H1 (cell line): ENCODE data around the gene DSCAM. TPM values are rescaled to one million over a fixed set of nuclear protein-coding genes. Genes with fewer than 3 reads are reported as not detected.

ENCODE experiments used
- CTCF ChIA-PET: fragments of 300-600 bp; sonication (Branson Sonifier 250); formaldehyde crosslinking; loops from one replicate; lab custom pipeline; 2021; ENCODE audit not compliant: partially characterized antibody; lab: Charles Lee
- POLR2A ChIA-PET: fragments of 300-600 bp; sonication (Branson Sonifier 250); formaldehyde crosslinking; loops from one replicate; lab custom pipeline; 2021; ENCODE audit warnings: inconsistent platforms; ENCODE audit not compliant: partially characterized antibody; lab: Charles Lee
- DNase-seq, 2 experiments: peaks; one replicate each; pipeline versions ENCODE4 v3.0.0 to v3.0.0-alpha.2; 2010 to 2022; ENCODE audit warnings: low spot score in 2 of 2, low read depth in 1 of 2, mixed read lengths in 1 of 2
- FAIRE-seq: peaks from 2 replicates; lab custom pipeline; 2011; peaks lifted over from hg19 to GRCh38; lab: Jason Lieb, UNC
- H2AFZ ChIP-seq: 2 replicates; pipeline ENCODE4 v1.8.1; 2012; ENCODE audit warnings: low read length, inconsistent platforms
- H2AK5ac ChIP-seq: 2 replicates; pipeline ENCODE4 v1.6.1; 2013; ENCODE audit warnings: low read depth, low read length
- H2BK120ac ChIP-seq: replicated peaks from 2 replicates; pipeline ENCODE3; 2013; ENCODE audit warnings: low read depth, low read length, inconsistent platforms
- H2BK12ac ChIP-seq: 2 replicates; pipeline ENCODE4 v1.6.1; 2013; ENCODE audit warnings: low read depth, low read length
- H2BK15ac ChIP-seq: 2 replicates; pipeline ENCODE4 v1.6.1; 2013; ENCODE audit warnings: low read length
- H2BK20ac ChIP-seq: 2 replicates; pipeline ENCODE4 v1.6.1; 2013; ENCODE audit warnings: low read length
- H2BK5ac ChIP-seq: 2 replicates; pipeline ENCODE4 v1.6.1; 2013; ENCODE audit warnings: low read depth, low read length
- H3K14ac ChIP-seq: 2 replicates; pipeline ENCODE4 v1.6.1; 2013; ENCODE audit warnings: inconsistent platforms; ENCODE audit not compliant: insufficient read length
- H3K18ac ChIP-seq: 2 replicates; pipeline ENCODE4 v1.6.1; 2013; ENCODE audit warnings: low read length; ENCODE audit errors: extremely low read depth
- H3K23ac ChIP-seq: 2 replicates; pipeline ENCODE4 v1.6.1; 2013; ENCODE audit warnings: inconsistent platforms; ENCODE audit not compliant: insufficient read length
- H3K23me2 ChIP-seq: 2 replicates; pipeline ENCODE4 v1.6.1; 2013; ENCODE audit warnings: low read depth, low read length
- H3K27ac ChIP-seq: 2 replicates; pipeline ENCODE4 v1.6.1; 2011; ENCODE audit warnings: low read depth, low read length, inconsistent platforms
- H3K27me3 ChIP-seq, 4 experiments: replicated peaks in 1 of 4; 1 replicate in 1 of 4; 2 replicates in 3 of 4; pipeline versions ENCODE4 v1.6.1 to v1.8.1; 2011 to 2013; ENCODE audit warnings: low read length in 3 of 4, mild to moderate bottlenecking in 3 of 4, inconsistent platforms in 2 of 4, mixed read lengths in 2 of 4, moderate library complexity in 1 of 4; ENCODE audit not compliant: control insufficient read depth in 3 of 4, insufficient read depth in 3 of 4; ENCODE audit errors: extremely low read depth in 1 of 4
- H3K36me3 ChIP-seq, 4 experiments: 2 replicates each; pipeline versions ENCODE4 v1.6.1 to v1.8.1; 2011 to 2013; ENCODE audit warnings: mild to moderate bottlenecking in 4 of 4, low read length in 3 of 4, moderate library complexity in 2 of 4, control low read depth in 1 of 4, inconsistent platforms in 1 of 4; ENCODE audit not compliant: insufficient read depth in 4 of 4, control insufficient read depth in 2 of 4
- H3K4ac ChIP-seq: replicated peaks from 2 replicates; pipeline ENCODE3; 2013; ENCODE audit warnings: low read length, low read depth, mixed read lengths, inconsistent platforms; ENCODE audit not compliant: insufficient read length
- H3K4me1 ChIP-seq, 4 experiments: replicated peaks in 1 of 4; 1 replicate in 1 of 4; 2 replicates in 3 of 4; pipeline versions ENCODE4 v1.6.1 to v1.8.1; 2011 to 2013; ENCODE audit warnings: low read length in 3 of 4, inconsistent platforms in 2 of 4, mixed read lengths in 1 of 4; ENCODE audit not compliant: insufficient read depth in 4 of 4, control insufficient read depth in 3 of 4
- H3K4me2 ChIP-seq, 2 experiments: 2 replicates each; pipeline versions ENCODE4 v1.6.1 to v1.8.1; 2011 to 2013; ENCODE audit warnings: low read depth in 2 of 2, low read length in 2 of 2, control low read depth in 1 of 2, inconsistent platforms in 1 of 2, mild to moderate bottlenecking in 1 of 2; ENCODE audit not compliant: insufficient read depth in 1 of 2
- H3K4me3 ChIP-seq, 4 experiments: fragments of 200-600, 300-600 bp in 1 of 4; sonication (generic), shearing (Covaris generic), sonication (Bioruptor Twin) in 1 of 4; 2 replicates each; pipeline versions ENCODE4 v1.5.1 to v1.8.1; 2011 to 2016; ENCODE audit warnings: low read length in 4 of 4, low read depth in 3 of 4, control low read depth in 2 of 4, inconsistent platforms in 2 of 4, mild to moderate bottlenecking in 2 of 4, mixed read lengths in 1 of 4, moderate library complexity in 1 of 4; ENCODE audit not compliant: insufficient read depth in 2 of 4; ENCODE audit errors: extremely low read depth in 1 of 4
- H3K56ac ChIP-seq: replicated peaks from 2 replicates; pipeline ENCODE3; 2013; ENCODE audit warnings: low read depth, mild to moderate bottlenecking, mixed read lengths, low read length, inconsistent platforms; ENCODE audit not compliant: insufficient read length
- H3K79me1 ChIP-seq: 2 replicates; pipeline ENCODE4 v1.6.1; 2013; ENCODE audit warnings: low read depth, low read length, control low read depth
- H3K79me2 ChIP-seq, 2 experiments: 2 replicates each; pipeline versions ENCODE4 v1.6.1 to v1.8.1; 2012 to 2013; ENCODE audit warnings: low read length in 2 of 2, mild to moderate bottlenecking in 2 of 2, inconsistent platforms in 1 of 2; ENCODE audit not compliant: insufficient read depth in 2 of 2, control insufficient read depth in 1 of 2
- H3K9ac ChIP-seq, 4 experiments: replicated peaks in 1 of 4; 1 replicate in 1 of 4; 2 replicates in 3 of 4; pipeline versions ENCODE4 v1.6.1 to v1.8.1; 2011 to 2013; ENCODE audit warnings: low read depth in 3 of 4, low read length in 3 of 4, control low read depth in 2 of 4, mild to moderate bottlenecking in 2 of 4, moderate library complexity in 2 of 4, inconsistent platforms in 1 of 4; ENCODE audit errors: extremely low read depth in 1 of 4
- H3K9me3 ChIP-seq, 2 experiments: 2 replicates each; pipeline versions ENCODE4 v1.6.1 to v1.8.1; 2012 to 2013; ENCODE audit warnings: mild to moderate bottlenecking in 2 of 2, moderate library complexity in 2 of 2, control low read depth in 1 of 2, inconsistent platforms in 1 of 2, low read depth in 1 of 2, low read length in 1 of 2, mixed read lengths in 1 of 2; ENCODE audit not compliant: insufficient read depth in 2 of 2
- H4K20me1 ChIP-seq, 2 experiments: replicated peaks in 1 of 2; 2 replicates each; pipeline versions ENCODE3 to v1.8.1; 2011 to 2013; ENCODE audit warnings: inconsistent platforms in 2 of 2, low read length in 2 of 2, mild to moderate bottlenecking in 1 of 2; ENCODE audit not compliant: insufficient read depth in 2 of 2, control insufficient read depth in 1 of 2
- H4K5ac ChIP-seq: 2 replicates; pipeline ENCODE4 v1.6.1; 2013; ENCODE audit warnings: low read length, low read depth, mixed read lengths, inconsistent platforms; ENCODE audit not compliant: insufficient read length
- H4K8ac ChIP-seq: 2 replicates; pipeline ENCODE4 v1.8.0; 2013; ENCODE audit warnings: mild to moderate bottlenecking, moderate library complexity, low read length, inconsistent platforms; ENCODE audit not compliant: insufficient read depth; ENCODE audit errors: extremely low read depth
- H4K91ac ChIP-seq: replicated peaks from 2 replicates; pipeline ENCODE3; 2013; ENCODE audit warnings: low read length, mixed read lengths, inconsistent platforms; ENCODE audit not compliant: insufficient read length
- CHD2 ChIP-seq: IDR thresholded peaks from 2 replicates; pipeline ENCODE4 v1.6.1; 2012; ENCODE audit warnings: low read length, improper control_type of control experiment
- EZH2 ChIP-seq: fragments of 200-600 bp; sonication (generic); IDR thresholded peaks from 2 replicates; pipeline ENCODE4 v1.7.1; 2012; ENCODE audit warnings: low read depth, mild to moderate bottlenecking, moderate library complexity, low read length, inconsistent platforms; ENCODE audit not compliant: severe bottlenecking
- RBBP5 ChIP-seq: IDR thresholded peaks from 2 replicates; pipeline ENCODE4 v1.7.1; 2012; ENCODE audit warnings: low read depth, mild to moderate bottlenecking, inconsistent platforms, low read length, moderate library complexity, borderline replicate concordance
- RFX5 ChIP-seq: IDR thresholded peaks from 2 replicates; pipeline ENCODE4 v1.6.1; 2011; ENCODE audit warnings: low read depth, low read length, improper control_type of control experiment, borderline replicate concordance
- SIRT6 ChIP-seq: IDR thresholded peaks from one replicate; pipeline ENCODE4 v1.7.1; 2012; ENCODE audit warnings: low read length, inconsistent platforms
- TCF12 ChIP-seq: IDR thresholded peaks from 2 replicates; pipeline ENCODE4 v1.6.1; 2011; ENCODE audit warnings: low read depth, mild to moderate bottlenecking, low read length
- WGBS, 2 experiments: shearing (Covaris generic) in 1 of 2; methylation state at CpG; one replicate each; pipeline versions ENCODE4 v1.1.6 to v1.1.7; 2013 to 2015; ENCODE audit warnings: low lambda C conversion rate in 2 of 2, mixed read lengths in 2 of 2, inconsistent platforms in 1 of 2, low coverage in 1 of 2, missing lambda C conversion rate in 1 of 2; ENCODE audit not compliant: insufficient replicate concordance in 2 of 2, insufficient coverage in 1 of 2, insufficient read length in 1 of 2; ENCODE audit errors: extremely low coverage in 1 of 2, missing lambda C conversion rate in 1 of 2; 5-methylcytosine and 5-hydroxymethylcytosine counted together
- polyA plus RNA-seq, 7 experiments: library from polyadenylated mRNA; depleted of rRNA in 3 of 7; stranded (reverse) in 5 of 7; unstranded in 2 of 7; fragments of >200 nt in 5 of 7; fragments of 200-250 nt in 2 of 7; gene quantifications; 1 replicate in 5 of 7; 2 replicates in 1 of 7; 4 replicates in 1 of 7; pipeline versions ENCODE4 v1.2.1 to v1.2.3, GENCODE V29; 2011 to 2013; ENCODE audit warnings: missing spikeins in 2 of 7, mixed read lengths in 2 of 7
- total RNA-seq: library from RNA; stranded (reverse); fragmentation: NEBNext Ultra II Directional; extraction: Animal tissue kit (Norgen Biotek cat#: 25700); gene quantifications from 2 replicates; pipeline ENCODE4 v1.2.1, GENCODE V29; 2021

The DSCAM gene
- total and polyA plus RNA-seq, 2 of the 8 experiments (the other 6 are each of a cell fraction or from before 2014, with no cell fraction given): 0.02 to 0.15 TPM

- Histone ChIP-seq H3K4me2 (no peak overlapping the region), H3K56ac (no peak overlapping the region), H3K4me3 (no peak overlapping the region), H3K36me3 (no peaks in the 10 kb centered on the region), H3K27ac (no peak overlapping the region), H2BK120ac (no peak overlapping the region), H3K4me1 (no peaks in the 10 kb centered on the region), H3K27me3 (no peaks in the 10 kb centered on the region), H3K23ac (no peak overlapping the region), H3K4ac (no peak overlapping the region), H2BK12ac (no peak overlapping the region), H4K91ac (no peak overlapping the region), H3K14ac (no peak overlapping the region), H3K79me2 (no peaks in the 10 kb centered on the region), H2BK20ac (no peak overlapping the region), H2AFZ (no peak overlapping the region), H3K9ac (no peak overlapping the region), H3K18ac (no peak overlapping the region), H3K79me1 (no peaks in the 10 kb centered on the region), H3K9me3 (no peaks in the 10 kb centered on the region), H4K5ac (no peak overlapping the region), H2AK5ac (no peak overlapping the region), H4K20me1 (no peaks in the 10 kb centered on the region), H2BK15ac (no peak overlapping the region), H3K23me2 (no peaks in the 10 kb centered on the region), H4K8ac (no peak overlapping the region), H2BK5ac (no peak overlapping the region)
- TF ChIP-seq SIRT6: no peak
- no peak for TF ChIP-seq TCF12
- no peak for TF ChIP-seq EZH2
- TF ChIP-seq RFX5: no peak
- TF ChIP-seq RBBP5: no peak
- no peak for TF ChIP-seq CHD2
- 93% methylated on average over 7 of the region's 7 CpGs; no CpG with 5 or more reads in 1 of the 2 experiments for WGBS, 2 experiments
- DNase-seq: no peak
- POLR2A ChIA-PET: no interaction called here
- CTCF ChIA-PET: no interaction called here
- FAIRE-seq: no peak
These were observed 116.5 kb downstream of the DSCAM start for GRCh38 chr21:40730426-40730800.
